HepG2 (cell line): ENCODE data around the gene MC5R. TPM values are rescaled to one million over a fixed set of nuclear protein-coding genes. Genes with fewer than 3 reads are reported as not detected.

ENCODE experiments used
- ATF1 ChIP-seq: IDR thresholded peaks from 2 replicates; pipeline ENCODE4 v1.6.1; 2016; ENCODE audit warnings: mild to moderate bottlenecking, control low read depth
- ELK4 ChIP-seq: sonication (generic); formaldehyde crosslinking; IDR thresholded peaks from 2 replicates; pipeline ENCODE4 v1.9.0; 2021; ENCODE audit warnings: missing genetic modification reagents, borderline replicate concordance
- GATA4 ChIP-seq: sonication (generic); IDR thresholded peaks from 2 replicates; pipeline ENCODE4 v1.6.1; 2016; ENCODE audit warnings: antibody characterized with exemption, low read depth, borderline replicate concordance
- GRHL1 ChIP-seq: sonication (generic); formaldehyde crosslinking; conservative IDR thresholded peaks from 2 replicates; pipeline ENCODE4 v1.8.0; 2022; ENCODE audit warnings: missing genetic modification reagents
- HNRNPH1 ChIP-seq: fragments of 200-400 bp; formaldehyde crosslinking; optimal IDR thresholded peaks from 2 replicates; pipeline ENCODE3; 2017; ENCODE audit warnings: mild to moderate bottlenecking, low read depth, low read length
- RBM39 ChIP-seq: fragments of 200-400 bp; formaldehyde crosslinking; IDR thresholded peaks from one replicate; pipeline ENCODE4 v1.6.1; 2018; ENCODE audit warnings: antibody characterized with exemption, mild to moderate bottlenecking, low read depth, low read length; ENCODE audit not compliant: poor library complexity, severe bottlenecking
- SMARCE1 ChIP-seq: fragments of 450-650 bp; IDR thresholded peaks from 2 replicates; pipeline ENCODE4 v1.6.1; 2017; ENCODE audit warnings: borderline replicate concordance
- SP1 ChIP-seq, 2 experiments: fragments of 450-650 bp in 1 of 2; sonication (generic) in 1 of 2; formaldehyde crosslinking in 1 of 2; IDR thresholded peaks; 2 replicates each; pipeline versions ENCODE4 v1.4.0 to v1.6.1; 2016 to 2020; ENCODE audit warnings: missing genetic modification reagents in 1 of 2
- ZFX ChIP-seq: sonication (generic); formaldehyde crosslinking; IDR thresholded peaks from 2 replicates; pipeline ENCODE4 v1.4.0; 2020; ENCODE audit warnings: mild to moderate bottlenecking, low read depth, missing genetic modification reagents, moderate library complexity
- ZNF274 ChIP-seq: sonication (generic); formaldehyde crosslinking; IDR thresholded peaks from 2 replicates; pipeline ENCODE4 v1.5.1; 2020; ENCODE audit warnings: mild to moderate bottlenecking, missing genetic modification reagents
- ZNF30 ChIP-seq: sonication (generic); formaldehyde crosslinking; IDR thresholded peaks from 2 replicates; pipeline ENCODE4 v1.5.0; 2020; ENCODE audit warnings: mild to moderate bottlenecking, missing genetic modification reagents
- ZNF432 ChIP-seq: sonication (generic); formaldehyde crosslinking; IDR thresholded peaks from 2 replicates; pipeline ENCODE4 v1.5.0; 2020; ENCODE audit warnings: missing genetic modification reagents, mild to moderate bottlenecking, borderline replicate concordance
- ZNF512 ChIP-seq: sonication (generic); formaldehyde crosslinking; IDR thresholded peaks from 2 replicates; pipeline ENCODE4 v1.4.0; 2020; ENCODE audit warnings: mild to moderate bottlenecking, missing genetic modification reagents
- ZNF709 ChIP-seq: sonication (generic); formaldehyde crosslinking; IDR thresholded peaks from 2 replicates; pipeline ENCODE4 v1.5.0; 2020; ENCODE audit warnings: mild to moderate bottlenecking, missing genetic modification reagents
- ZSCAN20 ChIP-seq: sonication (generic); formaldehyde crosslinking; IDR thresholded peaks from 2 replicates; pipeline ENCODE4 v1.4.0; 2020; ENCODE audit warnings: missing genetic modification reagents, mild to moderate bottlenecking, borderline replicate concordance
- polyA plus RNA-seq, 8 experiments: library from polyadenylated mRNA; depleted of rRNA in 3 of 8; stranded (reverse) in 7 of 8; unstranded in 1 of 8; fragments of >200 nt; fragmentation: Illumina TruSeq in 4 of 8; extraction: Trizol in 4 of 8; gene quantifications; 2 replicates each; pipeline versions ENCODE4 v1.2.1 to v1.2.3, GENCODE V29; 2011 to 2016; ENCODE audit warnings: low read depth in 4 of 8, missing spikeins in 1 of 8, mixed read lengths in 1 of 8; ENCODE audit not compliant: insufficient read depth in 1 of 8
- total RNA-seq, 5 experiments: library from RNA; depleted of rRNA; stranded (reverse); fragments of >200 nt; fragmentation: Illumina TruSeq; extraction: Trizol; gene quantifications; 2 replicates each; pipeline ENCODE4 v1.2.3, GENCODE V29; 2016; ENCODE audit warnings: low read depth in 1 of 5
- TF ChIP-seq, protein P1 (sequence below): IDR thresholded peaks from 2 replicates; pipeline ENCODE4 v1.6.1; 2018; ENCODE audit warnings: missing genetic modification reagents
- TF ChIP-seq, protein P2 (sequence below): sonication (generic); formaldehyde crosslinking; IDR thresholded peaks from 2 replicates; pipeline ENCODE4 v1.4.0; 2020; ENCODE audit warnings: mild to moderate bottlenecking, missing genetic modification reagents

The MC5R gene
- total and polyA plus RNA-seq, 2 of the 13 experiments (the other 11 are each of a cell fraction or from before 2014, with no cell fraction given), result not detected

DNA sequence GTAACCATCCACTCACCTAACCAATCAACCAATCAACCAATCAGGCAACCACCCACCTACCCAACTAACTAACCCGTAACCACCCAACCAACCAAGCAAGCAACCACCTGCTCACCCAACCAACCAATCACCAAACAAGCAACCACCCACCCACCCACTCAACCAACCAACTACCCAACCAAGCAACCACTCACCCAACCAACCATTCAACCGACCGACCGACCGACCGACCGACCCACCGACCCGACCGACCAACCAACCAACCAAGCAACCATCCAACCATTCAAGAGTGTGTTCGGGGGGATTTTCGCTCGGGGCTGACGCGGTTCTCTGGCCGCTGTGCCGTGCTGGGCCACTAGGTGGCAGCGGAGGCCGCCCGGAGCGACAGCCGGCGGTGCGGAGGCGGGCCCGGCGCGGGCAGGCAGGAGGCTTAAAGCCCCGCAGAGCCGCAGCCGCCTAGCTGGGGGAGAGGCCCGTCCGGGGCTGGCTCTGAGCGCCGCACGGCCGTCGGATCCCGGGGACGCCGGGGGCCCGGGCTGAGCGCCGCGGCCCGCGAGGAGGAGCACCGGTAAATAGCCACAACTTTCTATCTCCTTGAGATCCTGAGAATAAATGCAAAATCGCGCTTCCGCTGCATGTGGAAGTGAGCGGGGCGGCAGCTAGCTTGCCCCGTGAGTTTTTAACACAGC lies at the start of gene MC5R (continued):
- no peak for TF ChIP-seq SMARCE1
- no peak for TF ChIP-seq ZNF512
- TF ChIP-seq ZNF709 (CRISPR knock-in tag), result no peak
- TF ChIP-seq ZNF30 (CRISPR knock-in tag), result no peak
- TF ChIP-seq ZNF432 (CRISPR knock-in tag), result no peak
- TF ChIP-seq ELK4 (CRISPR knock-in tag), result no peak
- TF ChIP-seq, protein P1, sequence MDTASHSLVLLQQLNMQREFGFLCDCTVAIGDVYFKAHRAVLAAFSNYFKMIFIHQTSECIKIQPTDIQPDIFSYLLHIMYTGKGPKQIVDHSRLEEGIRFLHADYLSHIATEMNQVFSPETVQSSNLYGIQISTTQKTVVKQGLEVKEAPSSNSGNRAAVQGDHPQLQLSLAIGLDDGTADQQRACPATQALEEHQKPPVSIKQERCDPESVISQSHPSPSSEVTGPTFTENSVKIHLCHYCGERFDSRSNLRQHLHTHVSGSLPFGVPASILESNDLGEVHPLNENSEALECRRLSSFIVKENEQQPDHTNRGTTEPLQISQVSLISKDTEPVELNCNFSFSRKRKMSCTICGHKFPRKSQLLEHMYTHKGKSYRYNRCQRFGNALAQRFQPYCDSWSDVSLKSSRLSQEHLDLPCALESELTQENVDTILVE (CRISPR knock-in tag), result no peak
- TF ChIP-seq, protein P2, sequence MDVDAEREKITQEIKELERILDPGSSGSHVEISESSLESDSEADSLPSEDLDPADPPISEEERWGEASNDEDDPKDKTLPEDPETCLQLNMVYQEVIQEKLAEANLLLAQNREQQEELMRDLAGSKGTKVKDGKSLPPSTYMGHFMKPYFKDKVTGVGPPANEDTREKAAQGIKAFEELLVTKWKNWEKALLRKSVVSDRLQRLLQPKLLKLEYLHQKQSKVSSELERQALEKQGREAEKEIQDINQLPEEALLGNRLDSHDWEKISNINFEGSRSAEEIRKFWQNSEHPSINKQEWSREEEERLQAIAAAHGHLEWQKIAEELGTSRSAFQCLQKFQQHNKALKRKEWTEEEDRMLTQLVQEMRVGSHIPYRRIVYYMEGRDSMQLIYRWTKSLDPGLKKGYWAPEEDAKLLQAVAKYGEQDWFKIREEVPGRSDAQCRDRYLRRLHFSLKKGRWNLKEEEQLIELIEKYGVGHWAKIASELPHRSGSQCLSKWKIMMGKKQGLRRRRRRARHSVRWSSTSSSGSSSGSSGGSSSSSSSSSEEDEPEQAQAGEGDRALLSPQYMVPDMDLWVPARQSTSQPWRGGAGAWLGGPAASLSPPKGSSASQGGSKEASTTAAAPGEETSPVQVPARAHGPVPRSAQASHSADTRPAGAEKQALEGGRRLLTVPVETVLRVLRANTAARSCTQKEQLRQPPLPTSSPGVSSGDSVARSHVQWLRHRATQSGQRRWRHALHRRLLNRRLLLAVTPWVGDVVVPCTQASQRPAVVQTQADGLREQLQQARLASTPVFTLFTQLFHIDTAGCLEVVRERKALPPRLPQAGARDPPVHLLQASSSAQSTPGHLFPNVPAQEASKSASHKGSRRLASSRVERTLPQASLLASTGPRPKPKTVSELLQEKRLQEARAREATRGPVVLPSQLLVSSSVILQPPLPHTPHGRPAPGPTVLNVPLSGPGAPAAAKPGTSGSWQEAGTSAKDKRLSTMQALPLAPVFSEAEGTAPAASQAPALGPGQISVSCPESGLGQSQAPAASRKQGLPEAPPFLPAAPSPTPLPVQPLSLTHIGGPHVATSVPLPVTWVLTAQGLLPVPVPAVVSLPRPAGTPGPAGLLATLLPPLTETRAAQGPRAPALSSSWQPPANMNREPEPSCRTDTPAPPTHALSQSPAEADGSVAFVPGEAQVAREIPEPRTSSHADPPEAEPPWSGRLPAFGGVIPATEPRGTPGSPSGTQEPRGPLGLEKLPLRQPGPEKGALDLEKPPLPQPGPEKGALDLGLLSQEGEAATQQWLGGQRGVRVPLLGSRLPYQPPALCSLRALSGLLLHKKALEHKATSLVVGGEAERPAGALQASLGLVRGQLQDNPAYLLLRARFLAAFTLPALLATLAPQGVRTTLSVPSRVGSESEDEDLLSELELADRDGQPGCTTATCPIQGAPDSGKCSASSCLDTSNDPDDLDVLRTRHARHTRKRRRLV (CRISPR knock-in tag), result no peak
- TF ChIP-seq ZSCAN20 (CRISPR knock-in tag), result no peak
- TF ChIP-seq ZNF274, result peak; percentile 68; the same call in 1 of the 2 replicates
- no peak for TF ChIP-seq RBM39
- no peak for TF ChIP-seq ATF1 (CRISPR knock-in tag)
- no peak for TF ChIP-seq SP1 (IDR thresholded peaks at IDR 0.05)
- 0 out of 2 replicates have a peak, but pooled peaks have one; percentile 13 for TF ChIP-seq SP1 (CRISPR knock-in tag; IDR thresholded peaks at IDR 0.05)
- no peak for TF ChIP-seq GATA4
- no peak for TF ChIP-seq GRHL1 (CRISPR knock-in tag)
- 0 out of 2 replicates have a peak, but pooled peaks have one; percentile 36 for TF ChIP-seq ZFX (CRISPR knock-in tag)
- TF ChIP-seq HNRNPH1, result no peak
